DMS53 treated with DMSO at 0.1 percent for 48 hours (cell line): ENCODE data around the gene TCTN3.
"Not testable (repeated sequence)": the region's sequence is repeated elsewhere in the genome, so short reads cannot be mapped to it uniquely, and the experiment has no call there.

Experiments
- DNase-seq: peaks from one replicate; lab custom pipeline; 2025; ENCODE audit not compliant: unreplicated experiment; lab: John Stamatoyannopoulos, UW

The TCTN3 gene

DNA sequence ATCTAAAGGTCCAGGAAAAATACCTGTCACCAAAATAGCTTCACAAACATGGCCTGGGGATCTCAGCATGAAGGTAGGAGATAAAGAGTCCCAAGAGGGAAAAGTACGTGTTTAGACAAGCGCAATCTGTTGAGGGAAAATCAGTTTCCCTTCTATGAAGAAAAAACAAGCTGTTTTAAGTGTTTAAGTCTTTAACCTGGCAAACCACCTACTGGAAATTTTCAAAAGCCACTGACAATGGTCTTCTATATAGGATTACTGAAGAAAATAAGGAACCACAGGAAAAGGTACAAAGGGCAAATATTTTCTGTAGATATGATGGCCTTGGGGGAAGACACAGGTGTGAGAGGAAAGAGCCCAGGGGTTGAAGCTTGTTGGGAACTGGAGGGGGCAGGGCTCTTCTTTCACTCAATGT is 58.4 kb downstream of the TCTN3 start:
- no peak for DNase-seq

DNA sequence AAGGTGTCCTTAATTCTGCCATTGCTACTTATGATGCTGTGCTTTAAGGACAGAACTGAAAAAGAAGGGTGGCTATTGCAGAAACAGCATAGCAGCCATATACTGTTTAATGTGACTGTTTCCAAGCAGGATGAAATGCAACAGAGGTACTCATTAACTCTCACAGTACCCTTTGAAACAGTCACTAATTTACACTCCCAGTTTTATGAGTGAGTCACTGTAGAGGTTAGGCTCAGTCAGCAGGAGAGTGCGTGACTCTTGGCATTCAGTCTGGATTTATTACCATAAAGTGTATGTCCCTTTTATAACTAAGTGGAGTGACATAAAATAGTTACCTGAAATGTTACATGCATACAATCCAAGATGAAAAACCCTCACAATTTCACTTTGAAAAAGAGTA is 64.9 kb downstream of the TCTN3 start:
- DNase-seq, result no peak

DNA sequence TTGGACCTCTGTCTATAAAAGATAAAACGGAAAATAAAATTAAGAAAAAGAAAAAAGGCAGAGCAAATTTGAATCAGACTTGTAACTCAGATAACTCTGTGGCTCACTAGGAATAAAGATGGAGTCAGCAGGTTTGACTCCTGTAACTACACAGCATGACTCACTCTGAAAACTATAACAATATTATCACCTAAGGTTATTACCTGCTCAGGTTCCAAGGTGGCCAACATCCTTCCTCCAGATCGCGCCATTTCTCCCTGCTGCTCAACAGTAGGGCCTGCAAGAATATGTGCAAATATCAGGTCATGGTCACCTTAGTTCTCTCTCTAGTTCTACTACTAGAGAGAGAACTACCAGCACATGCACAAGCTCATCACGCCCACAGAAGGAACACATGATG is 67.2 kb downstream of the TCTN3 start:
- DNase-seq, result no peak

DNA sequence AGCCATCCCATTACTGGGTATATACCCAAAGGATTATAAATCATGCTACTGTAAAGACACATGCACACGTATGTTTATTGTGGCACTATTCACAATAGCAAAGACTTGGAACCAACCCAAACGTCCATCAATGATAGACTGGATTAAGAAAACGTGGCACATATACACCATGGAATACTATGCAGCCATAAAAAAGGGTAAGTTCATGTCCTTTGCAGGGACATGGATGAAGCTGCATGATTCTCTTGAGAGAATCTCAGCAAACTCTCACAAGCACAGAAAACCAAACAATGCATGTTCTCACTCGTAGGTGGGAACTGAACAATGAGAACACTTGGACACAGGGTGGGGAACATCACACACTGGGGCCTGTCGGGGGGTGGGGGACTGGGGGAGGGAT is 73.3 kb downstream of the TCTN3 start:
- DNase-seq, result not testable (repeated sequence)

DNA sequence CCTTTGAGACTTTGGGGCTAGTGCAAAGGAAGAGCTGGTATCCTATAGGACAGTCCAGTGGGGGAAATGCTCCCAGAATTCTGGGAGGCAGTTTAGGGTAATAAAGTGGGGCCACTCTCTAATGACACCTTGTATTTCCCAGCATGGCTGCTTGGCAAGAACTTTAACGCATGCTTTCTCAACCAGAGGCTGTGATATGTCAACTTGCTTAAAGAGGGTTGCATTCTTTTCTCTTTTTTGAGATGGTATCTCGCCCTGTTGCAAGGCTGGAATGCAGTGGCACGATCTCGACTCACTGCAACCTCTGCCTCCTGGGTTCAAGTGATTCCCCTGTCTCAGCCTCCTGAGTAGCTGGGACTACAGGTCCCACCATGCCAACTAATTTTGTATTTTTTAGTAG is 75.6 kb downstream of the TCTN3 start:
- DNase-seq, result no peak

DNA sequence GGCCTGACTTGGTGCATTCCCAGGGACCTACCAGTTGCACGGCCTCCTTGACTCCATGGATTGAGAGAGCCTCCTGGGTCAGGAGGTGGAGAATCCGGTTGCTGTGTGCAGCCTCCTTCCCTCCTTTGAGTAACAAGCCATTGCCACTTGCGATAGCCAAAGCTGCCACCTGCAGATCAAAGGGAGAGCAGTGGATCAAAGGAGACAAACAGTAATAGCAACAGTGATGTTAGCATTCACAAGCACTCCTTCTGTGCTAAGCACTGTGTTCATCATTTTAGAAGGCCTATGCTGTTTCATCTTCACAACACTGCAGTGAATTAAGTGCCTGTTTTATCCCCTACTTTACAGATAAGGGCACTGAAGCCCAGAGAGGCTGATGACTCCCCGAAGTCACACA is 77.3 kb downstream of the TCTN3 start:
- DNase-seq, result no peak
